HEK293 (cell line): ENCODE data around the gene HSD17B10.

Experiments used
- BCL6B ChIP-seq: fragments of 450-650 bp; formaldehyde crosslinking; IDR thresholded peaks from 2 replicates; pipeline ENCODE4 v1.5.1; 2017; ENCODE audit warnings: missing biosample characterization, missing genetic modification characterization
- CTCF ChIP-seq: fragments of 450-650 bp; formaldehyde crosslinking; IDR thresholded peaks from 2 replicates; pipeline ENCODE4 v1.5.1; 2016; ENCODE audit warnings: missing biosample characterization, missing genetic modification characterization
- GFI1B ChIP-seq: fragments of 450-650 bp; formaldehyde crosslinking; IDR thresholded peaks from 2 replicates; pipeline ENCODE4 v1.5.1; 2016; ENCODE audit warnings: missing biosample characterization, missing genetic modification characterization
- HIC1 ChIP-seq: fragments of 450-650 bp; formaldehyde crosslinking; IDR thresholded peaks from 2 replicates; pipeline ENCODE4 v1.5.1; 2016; ENCODE audit warnings: missing biosample characterization, missing genetic modification characterization
- KLF8 ChIP-seq: fragments of 450-650 bp; formaldehyde crosslinking; IDR thresholded peaks from 2 replicates; pipeline ENCODE4 v1.5.1; 2016; ENCODE audit warnings: missing biosample characterization, missing genetic modification characterization
- PATZ1 ChIP-seq: fragments of 450-650 bp; formaldehyde crosslinking; IDR thresholded peaks from 2 replicates; pipeline ENCODE4 v1.5.1; 2016; ENCODE audit warnings: missing biosample characterization, missing genetic modification characterization
- SETDB1 ChIP-seq: IDR thresholded peaks from one replicate; pipeline ENCODE4 v1.6.1; 2017; ENCODE audit warnings: mild to moderate bottlenecking, low read length, moderate library complexity, mixed read lengths; ENCODE audit not compliant: insufficient read length
- ZBTB10 ChIP-seq: fragments of 450-650 bp; formaldehyde crosslinking; IDR thresholded peaks from 2 replicates; pipeline ENCODE4 v1.5.1; 2016; ENCODE audit warnings: missing biosample characterization, missing genetic modification characterization
- ZBTB8A ChIP-seq: fragments of 450-650 bp; formaldehyde crosslinking; IDR thresholded peaks from 2 replicates; pipeline ENCODE4 v1.5.1; 2016; ENCODE audit warnings: missing biosample characterization, missing genetic modification characterization
- ZFP41 ChIP-seq: fragments of 450-650 bp; formaldehyde crosslinking; IDR thresholded peaks from 2 replicates; pipeline ENCODE4 v1.5.1; 2016; ENCODE audit warnings: missing biosample characterization, missing genetic modification characterization, borderline replicate concordance
- ZNF146 ChIP-seq: fragments of 450-650 bp; formaldehyde crosslinking; IDR thresholded peaks from 2 replicates; pipeline ENCODE4 v1.5.1; 2016; ENCODE audit warnings: missing biosample characterization, missing genetic modification characterization
- ZNF175 ChIP-seq: fragments of 450-650 bp; formaldehyde crosslinking; IDR thresholded peaks from 2 replicates; pipeline ENCODE4 v1.5.1; 2016; ENCODE audit warnings: missing biosample characterization, missing genetic modification characterization
- ZNF202 ChIP-seq: fragments of 450-650 bp; formaldehyde crosslinking; IDR thresholded peaks from 2 replicates; pipeline ENCODE4 v1.5.1; 2016; ENCODE audit warnings: missing biosample characterization, missing genetic modification characterization, borderline replicate concordance
- ZNF23 ChIP-seq: fragments of 450-650 bp; formaldehyde crosslinking; IDR thresholded peaks from 2 replicates; pipeline ENCODE4 v1.5.1; 2016; ENCODE audit warnings: missing biosample characterization, missing genetic modification characterization, borderline replicate concordance
- ZNF239 ChIP-seq: fragments of 450-650 bp; formaldehyde crosslinking; IDR thresholded peaks from 2 replicates; pipeline ENCODE4 v1.5.1; 2016; ENCODE audit warnings: missing biosample characterization, missing genetic modification characterization
- ZNF324 ChIP-seq: fragments of 450-650 bp; formaldehyde crosslinking; IDR thresholded peaks from 2 replicates; pipeline ENCODE4 v1.5.1; 2016; ENCODE audit warnings: missing biosample characterization, missing genetic modification characterization
- ZNF37A ChIP-seq: fragments of 450-650 bp; IDR thresholded peaks from 2 replicates; pipeline ENCODE4 v1.5.1; 2018; ENCODE audit warnings: missing biosample characterization, missing genetic modification characterization
- ZNF473 ChIP-seq: fragments of 450-650 bp; formaldehyde crosslinking; IDR thresholded peaks from 2 replicates; pipeline ENCODE4 v1.5.1; 2017; ENCODE audit warnings: missing biosample characterization, missing genetic modification characterization
- ZNF521 ChIP-seq: fragments of 450-650 bp; formaldehyde crosslinking; IDR thresholded peaks from 2 replicates; pipeline ENCODE4 v1.5.1; 2017; ENCODE audit warnings: missing biosample characterization, mild to moderate bottlenecking, missing genetic modification characterization
- ZNF585B ChIP-seq: fragments of 450-650 bp; formaldehyde crosslinking; IDR thresholded peaks from 2 replicates; pipeline ENCODE4 v1.5.1; 2016; ENCODE audit warnings: missing biosample characterization, missing genetic modification characterization
- ZNF610 ChIP-seq: fragments of 450-650 bp; formaldehyde crosslinking; IDR thresholded peaks from 2 replicates; pipeline ENCODE4 v1.5.1; 2016; ENCODE audit warnings: missing biosample characterization, missing genetic modification characterization, borderline replicate concordance
- ZNF626 ChIP-seq: fragments of 450-650 bp; sonication (Bioruptor Pico); formaldehyde crosslinking; IDR thresholded peaks from 2 replicates; pipeline ENCODE4 v1.5.1; 2018; ENCODE audit warnings: missing biosample characterization, missing genetic modification characterization, inconsistent platforms
- ZNF76 ChIP-seq: fragments of 450-650 bp; formaldehyde crosslinking; IDR thresholded peaks from 2 replicates; pipeline ENCODE4; 2016; ENCODE audit warnings: low read depth, missing biosample characterization, missing genetic modification characterization, borderline replicate concordance
- ZNF768 ChIP-seq: fragments of 450-650 bp; formaldehyde crosslinking; IDR thresholded peaks from 2 replicates; pipeline ENCODE4 v1.5.1; 2018; ENCODE audit warnings: missing biosample characterization, mild to moderate bottlenecking, missing genetic modification characterization
- TF ChIP-seq, protein P1 (sequence below): fragments of 450-650 bp; formaldehyde crosslinking; IDR thresholded peaks from 2 replicates; pipeline ENCODE4 v1.5.1; 2016; ENCODE audit warnings: missing biosample characterization, missing genetic modification characterization
- TF ChIP-seq, protein P2 (sequence below): fragments of 450-650 bp; formaldehyde crosslinking; IDR thresholded peaks from 2 replicates; pipeline ENCODE4 v1.5.1; 2016; ENCODE audit warnings: missing biosample characterization, missing genetic modification characterization

HSD17B10 gene

DNA sequence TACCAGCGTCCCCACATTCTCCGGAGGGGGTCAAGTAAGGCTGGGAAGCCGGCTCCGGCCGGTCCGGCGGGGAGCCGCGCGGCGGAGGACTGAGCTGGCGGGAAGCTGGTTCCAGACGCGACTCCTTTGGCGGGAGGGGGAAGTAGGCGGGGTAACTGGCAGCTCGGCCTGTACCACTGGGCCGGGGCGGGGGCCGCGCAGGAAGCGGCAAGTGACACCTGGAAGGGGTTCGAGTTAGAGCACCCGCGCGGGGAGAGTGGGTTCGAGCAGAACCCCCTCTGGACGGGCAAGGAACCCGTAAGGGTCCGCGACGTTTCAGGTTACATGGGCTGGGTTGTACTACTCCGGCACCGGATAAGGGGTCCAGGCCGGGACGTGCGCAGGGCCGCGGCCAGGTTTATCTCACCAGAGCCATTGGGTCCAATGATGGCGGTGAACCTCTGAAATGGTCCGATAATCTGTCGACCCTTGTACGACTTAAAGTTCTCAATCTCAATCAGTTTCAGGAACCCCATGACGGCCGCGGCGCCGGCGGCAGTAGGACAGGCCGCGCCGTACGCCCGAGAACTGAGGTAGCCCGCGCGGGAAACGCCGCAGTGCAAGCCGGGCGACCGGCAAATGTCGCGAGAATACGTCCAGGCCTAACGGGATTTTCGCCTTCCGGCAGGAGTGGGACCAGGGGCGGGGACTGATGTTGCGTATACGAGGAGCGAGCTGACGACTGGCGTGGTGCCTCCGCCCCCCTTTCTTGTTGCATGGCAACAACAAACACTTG, 11.9 kb downstream of the HSD17B10 start, which contains the start of gene SMC1A (continued):
- TF ChIP-seq ZNF610 (tag by site-specific recombination) = peak; percentile 77
- peak; percentile 43; the same call in 1 of the 2 replicates for TF ChIP-seq GFI1B (tag by site-specific recombination)
- TF ChIP-seq CTCF (tag by site-specific recombination) = peak; percentile 30; the same call in 1 of the 2 replicates
- TF ChIP-seq ZNF23 (tag by site-specific recombination) = no peak
- TF ChIP-seq ZBTB8A = peak; percentile 87
- TF ChIP-seq ZNF202 (tag by site-specific recombination) = no peak
- TF ChIP-seq ZNF239 = no peak; the same call in 1 of the 2 replicates
- peak; percentile 95 for TF ChIP-seq ZNF76 (tag by site-specific recombination)
- no peak; the same call in 1 of the 2 replicates for TF ChIP-seq HIC1 (tag by site-specific recombination)
- TF ChIP-seq, protein P1, sequence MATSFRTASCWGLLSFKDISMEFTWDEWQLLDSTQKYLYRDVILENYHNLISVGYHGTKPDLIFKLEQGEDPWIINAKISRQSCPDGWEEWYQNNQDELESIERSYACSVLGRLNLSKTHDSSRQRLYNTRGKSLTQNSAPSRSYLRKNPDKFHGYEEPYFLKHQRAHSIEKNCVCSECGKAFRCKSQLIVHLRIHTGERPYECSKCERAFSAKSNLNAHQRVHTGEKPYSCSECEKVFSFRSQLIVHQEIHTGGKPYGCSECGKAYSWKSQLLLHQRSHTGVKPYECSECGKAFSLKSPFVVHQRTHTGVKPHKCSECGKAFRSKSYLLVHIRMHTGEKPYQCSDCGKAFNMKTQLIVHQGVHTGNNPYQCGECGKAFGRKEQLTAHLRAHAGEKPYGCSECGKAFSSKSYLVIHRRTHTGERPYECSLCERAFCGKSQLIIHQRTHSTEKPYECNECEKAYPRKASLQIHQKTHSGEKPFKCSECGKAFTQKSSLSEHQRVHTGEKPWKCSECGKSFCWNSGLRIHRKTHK (tag by site-specific recombination) = no peak
- no peak for TF ChIP-seq ZNF585B (tag by site-specific recombination)
- peak; percentile 90; the same call in 1 of the 2 replicates for TF ChIP-seq KLF8 (tag by site-specific recombination)
- TF ChIP-seq ZNF324 (tag by site-specific recombination) = peak; percentile 93
- TF ChIP-seq ZNF626 = no peak
- TF ChIP-seq ZNF768 (tag by site-specific recombination) = no peak
- no peak for TF ChIP-seq ZFP41
- peak; percentile 90 for TF ChIP-seq PATZ1 (tag by site-specific recombination)
- peak; percentile 57; the same call in 1 of the 2 replicates for TF ChIP-seq ZNF146 (tag by site-specific recombination)
- TF ChIP-seq ZNF521 (tag by site-specific recombination) = no peak
- TF ChIP-seq BCL6B (tag by site-specific recombination) = no peak
- TF ChIP-seq ZNF175 (tag by site-specific recombination) = no peak
- no peak for TF ChIP-seq SETDB1
- TF ChIP-seq, protein P2, sequence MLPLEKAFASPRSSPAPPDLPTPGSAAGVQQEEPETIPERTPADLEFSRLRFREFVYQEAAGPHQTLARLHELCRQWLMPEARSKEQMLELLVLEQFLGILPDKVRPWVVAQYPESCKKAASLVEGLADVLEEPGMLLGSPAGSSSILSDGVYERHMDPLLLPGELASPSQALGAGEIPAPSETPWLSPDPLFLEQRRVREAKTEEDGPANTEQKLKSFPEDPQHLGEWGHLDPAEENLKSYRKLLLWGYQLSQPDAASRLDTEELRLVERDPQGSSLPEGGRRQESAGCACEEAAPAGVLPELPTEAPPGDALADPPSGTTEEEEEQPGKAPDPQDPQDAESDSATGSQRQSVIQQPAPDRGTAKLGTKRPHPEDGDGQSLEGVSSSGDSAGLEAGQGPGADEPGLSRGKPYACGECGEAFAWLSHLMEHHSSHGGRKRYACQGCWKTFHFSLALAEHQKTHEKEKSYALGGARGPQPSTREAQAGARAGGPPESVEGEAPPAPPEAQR (tag by site-specific recombination) = no peak; the same call in 1 of the 2 replicates
- TF ChIP-seq ZNF473 (tag by site-specific recombination) = no peak
- TF ChIP-seq ZBTB10 (tag by site-specific recombination) = peak; percentile 99
- no peak for TF ChIP-seq ZNF37A (tag by site-specific recombination)
